Measurements from ENCODE around the gene TMEM94.
A peak's percentile ranks its signal among the peaks of the same experiment; 100 is the strongest.

DNA sequence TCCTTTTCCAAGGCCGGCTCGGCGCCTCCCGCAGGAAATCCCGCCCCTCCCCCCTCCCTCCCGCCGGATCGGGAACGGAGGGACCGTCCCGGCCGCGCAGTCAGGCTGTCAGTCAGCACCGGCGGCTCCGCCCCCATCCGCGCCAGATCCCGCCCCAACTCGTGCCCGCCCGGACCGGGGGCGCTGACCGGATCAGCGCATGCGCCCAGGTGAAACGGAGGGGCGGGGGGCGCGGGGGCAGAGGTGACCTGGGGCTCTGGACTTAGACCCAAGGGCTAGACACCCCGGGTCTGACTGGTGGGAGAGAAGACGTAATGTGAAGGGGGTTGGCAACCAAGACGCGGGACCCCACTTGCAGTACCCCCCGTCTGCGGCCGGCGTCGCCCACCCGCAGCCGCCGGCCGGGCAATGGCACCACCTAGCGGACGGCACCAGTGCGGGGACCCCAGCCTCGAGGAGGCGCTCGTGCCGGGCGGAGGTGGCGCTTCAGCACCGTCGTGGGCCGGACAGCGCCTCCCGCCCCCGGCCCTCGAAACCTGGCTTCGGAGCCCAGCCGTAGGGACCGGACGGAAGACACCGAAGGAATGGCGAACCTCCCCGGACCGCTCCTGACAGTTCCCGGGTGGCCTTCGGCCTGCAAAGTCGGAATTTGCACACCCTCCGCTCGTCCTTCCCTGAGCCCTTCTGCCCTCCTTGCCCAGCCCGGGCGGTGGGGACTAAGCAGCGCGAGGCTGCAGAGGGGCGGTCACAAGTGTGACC lies 59.2 kb downstream of the TMEM94 start, which contains the start of gene CASKIN2:
- TF ChIP-seq KDM1A (IDR thresholded peaks at IDR 0.05; ENCODE audit: low read depth): peak; percentile 53
- no peak for TF ChIP-seq ZC3H11A (IDR thresholded peaks at IDR 0.05)
- peak; percentile 81 to 95 for TF ChIP-seq RAD21 (conservative IDR thresholded peaks at IDR 0.05 in 1 of 2, IDR thresholded peaks at IDR 0.05 in 1 of 2)

Data from A549 (cell line).